Adrenal gland (tissue), 5 donors: Measurements from ENCODE around the gene GRIA1.

Source experiments
- CTCF ChIP-seq, 6 experiments: fragments of 450-650 bp in 4 of 6; fragments of 200-600 bp in 2 of 6; sonication (generic) in 1 of 6; IDR thresholded peaks; 1 replicate in 5 of 6; 2 replicates in 1 of 6; pipeline versions ENCODE4 v1.5.1 to v1.8.0; 2016 to 2021; ENCODE audit warnings: antibody characterized with exemption in 6 of 6, mild to moderate bottlenecking in 2 of 6, moderate library complexity in 1 of 6
- POLR2A ChIP-seq, 2 donors: fragments of 450-650 bp; IDR thresholded peaks; one replicate each; pipeline ENCODE4 v1.6.1; 2017; ENCODE audit warnings: antibody characterized with exemption in 2 of 2, mild to moderate bottlenecking in 2 of 2, moderate library complexity in 1 of 2
- donor health status: DM: no; HTN: no; CAD: no.

GRCh38 chr5:153610811-153611210, 120.3 kb downstream of the GRIA1 start:
- TF ChIP-seq POLR2A (IDR thresholded peaks at IDR 0.05) (no peak), CTCF (IDR thresholded peaks at IDR 0.05) (no peak)
